ENCODE results near the gene KANSL1.

KANSL1 gene

GRCh38 chr17:46216682-46217081, 23.5 kb upstream of the KANSL1 start:
- Histone ChIP-seq H3K36me3 (replicated peaks; ENCODE audit: insufficient read depth, low read length) (no peaks in the 10 kb centered on the region), H3K27ac (ENCODE audit: low read length) (no peak overlapping the region), H3K27me3 (replicated peaks; ENCODE audit: insufficient read depth, low read length) (no peaks in the 10 kb centered on the region), H3K4me3 (ENCODE audit: low read length) (no peak overlapping the region), H3K9me2 (replicated peaks; ENCODE audit: insufficient read depth, low read length) (no peaks in the 10 kb centered on the region), H2AFZ (ENCODE audit: low read length) (no peak overlapping the region), H3K9ac (ENCODE audit: low read length) (no peak overlapping the region), H3K4me2 (ENCODE audit: low read depth, low read length) (no peak overlapping the region), H3K79me2 (ENCODE audit: low read length) (no peaks in the 10 kb centered on the region), H4K20me1 (ENCODE audit: insufficient read depth, low read length) (no peaks in the 10 kb centered on the region), H3K4me1 (ENCODE audit: low read length) (no peaks in the 10 kb centered on the region), H3F3A (ENCODE audit: insufficient read depth, low read length) (no peaks in the 10 kb centered on the region), H3K9me3 (replicated peaks; ENCODE audit: insufficient read depth, low read length) (no peaks in the 10 kb centered on the region)
- no peak for TF ChIP-seq EZH2phosphoT487 (IDR thresholded peaks at IDR 0.05; ENCODE audit: low read length)
- no peak for TF ChIP-seq EZH2 (optimal IDR thresholded peaks at IDR 0.05; ENCODE audit: low read depth, low read length)
- DNase-seq = no peak

GRCh38 chr17:46212634-46213435, 19.6 kb upstream of the KANSL1 start:
- Histone ChIP-seq H3F3A (ENCODE audit: insufficient read depth, low read length) (no peaks in the 10 kb centered on the region), H3K9me3 (replicated peaks; ENCODE audit: insufficient read depth, low read length) (no peaks in the 10 kb centered on the region), H3K27me3 (replicated peaks; ENCODE audit: insufficient read depth, low read length) (no peaks in the 10 kb centered on the region), H3K4me1 (ENCODE audit: low read length) (no peaks in the 10 kb centered on the region), H3K9me2 (replicated peaks; ENCODE audit: insufficient read depth, low read length) (no peaks in the 10 kb centered on the region), H3K27ac (ENCODE audit: low read length) (no peak overlapping the region), H3K4me2 (ENCODE audit: low read depth, low read length) (no peak overlapping the region), H3K9ac (ENCODE audit: low read length) (no peak overlapping the region), H3K79me2 (ENCODE audit: low read length) (no peaks in the 10 kb centered on the region), H2AFZ (ENCODE audit: low read length) (no peak overlapping the region), H4K20me1 (ENCODE audit: insufficient read depth, low read length) (no peaks in the 10 kb centered on the region), H3K4me3 (ENCODE audit: low read length) (no peak overlapping the region), H3K36me3 (replicated peaks; ENCODE audit: insufficient read depth, low read length) (no peaks in the 10 kb centered on the region)
- peak; percentile 66 for TF ChIP-seq CTCF (IDR thresholded peaks at IDR 0.05; ENCODE audit: low read length)
- TF ChIP-seq EZH2 (optimal IDR thresholded peaks at IDR 0.05; ENCODE audit: low read depth, low read length) = no peak
- DNase-seq = peak; percentile 52

GRCh38 chr17:46208997-46209396, 15.8 kb upstream of the KANSL1 start:
- no peaks in the 10 kb centered on the region for H3K4me1 ChIP-seq (ENCODE audit: low read length)
- H3K4me2 ChIP-seq (ENCODE audit: low read depth, low read length) = no peak overlapping the region
- no peaks in the 10 kb centered on the region for H4K20me1 ChIP-seq (ENCODE audit: insufficient read depth, low read length)
- no peak overlapping the region for H3K9ac ChIP-seq (ENCODE audit: low read length)
- no peaks in the 10 kb centered on the region for H3K9me2 ChIP-seq (replicated peaks; ENCODE audit: insufficient read depth, low read length)
- no peak for DNase-seq
- H3K36me3 ChIP-seq (replicated peaks; ENCODE audit: insufficient read depth, low read length) = no peaks in the 10 kb centered on the region
- no peaks in the 10 kb centered on the region for H3K9me3 ChIP-seq (replicated peaks; ENCODE audit: insufficient read depth, low read length)
- H3K27me3 ChIP-seq (replicated peaks; ENCODE audit: insufficient read depth, low read length) = no peaks in the 10 kb centered on the region
- H3K4me3 ChIP-seq (ENCODE audit: low read length) = no peak overlapping the region
- H3F3A ChIP-seq (ENCODE audit: insufficient read depth, low read length) = no peaks in the 10 kb centered on the region
- H3K79me2 ChIP-seq (ENCODE audit: low read length) = no peaks in the 10 kb centered on the region; the same call in 1 of the 2 replicates
- no peak overlapping the region for H2AFZ ChIP-seq (ENCODE audit: low read length)
- TF ChIP-seq EZH2phosphoT487 (IDR thresholded peaks at IDR 0.05; ENCODE audit: low read length) (no peak), CTCF (IDR thresholded peaks at IDR 0.05; ENCODE audit: low read length) (no peak), EZH2 (optimal IDR thresholded peaks at IDR 0.05; ENCODE audit: low read depth, low read length) (no peak)
- H3K27ac ChIP-seq (ENCODE audit: low read length) = no peak overlapping the region

- DNase-seq = no peak
- no peaks in the 10 kb centered on the region for H4K20me1 ChIP-seq (ENCODE audit: insufficient read depth, low read length)
- no peak overlapping the region for H2AFZ ChIP-seq (ENCODE audit: low read length)
- no peaks in the 10 kb centered on the region for H3K9me2 ChIP-seq (replicated peaks; ENCODE audit: insufficient read depth, low read length)
- H3K36me3 ChIP-seq (replicated peaks; ENCODE audit: insufficient read depth, low read length) = no peaks in the 10 kb centered on the region
- no peaks in the 10 kb centered on the region for H3F3A ChIP-seq (ENCODE audit: insufficient read depth, low read length)
- TF ChIP-seq EZH2 (optimal IDR thresholded peaks at IDR 0.05; ENCODE audit: low read depth, low read length) = no peak
- TF ChIP-seq EZH2phosphoT487 (IDR thresholded peaks at IDR 0.05; ENCODE audit: low read length) = no peak
- no peak for TF ChIP-seq CTCF (IDR thresholded peaks at IDR 0.05; ENCODE audit: low read length)
- H3K27ac ChIP-seq (ENCODE audit: low read length) = no peak overlapping the region
- no peak overlapping the region for H3K4me3 ChIP-seq (ENCODE audit: low read length)
- H3K79me2 ChIP-seq (ENCODE audit: low read length) = peaks cover 15% of the 10 kb centered on the region
- no peaks in the 10 kb centered on the region for H3K9me3 ChIP-seq (replicated peaks; ENCODE audit: insufficient read depth, low read length)
- no peak overlapping the region for H3K4me2 ChIP-seq (ENCODE audit: low read depth, low read length)
- no peaks in the 10 kb centered on the region for H3K27me3 ChIP-seq (replicated peaks; ENCODE audit: insufficient read depth, low read length)
- H3K4me1 ChIP-seq (ENCODE audit: low read length) = no peaks in the 10 kb centered on the region
- no peak overlapping the region for H3K9ac ChIP-seq (ENCODE audit: low read length)
Measured at GRCh38 chr17:46205975-46206374, 12.7 kb upstream of the KANSL1 start.
